Measurements from ENCODE around the gene CDC14B.

GRCh38 chr9:96574455-96574854, 45.2 kb downstream of the CDC14B start:
- TF ChIP-seq, protein P1, sequence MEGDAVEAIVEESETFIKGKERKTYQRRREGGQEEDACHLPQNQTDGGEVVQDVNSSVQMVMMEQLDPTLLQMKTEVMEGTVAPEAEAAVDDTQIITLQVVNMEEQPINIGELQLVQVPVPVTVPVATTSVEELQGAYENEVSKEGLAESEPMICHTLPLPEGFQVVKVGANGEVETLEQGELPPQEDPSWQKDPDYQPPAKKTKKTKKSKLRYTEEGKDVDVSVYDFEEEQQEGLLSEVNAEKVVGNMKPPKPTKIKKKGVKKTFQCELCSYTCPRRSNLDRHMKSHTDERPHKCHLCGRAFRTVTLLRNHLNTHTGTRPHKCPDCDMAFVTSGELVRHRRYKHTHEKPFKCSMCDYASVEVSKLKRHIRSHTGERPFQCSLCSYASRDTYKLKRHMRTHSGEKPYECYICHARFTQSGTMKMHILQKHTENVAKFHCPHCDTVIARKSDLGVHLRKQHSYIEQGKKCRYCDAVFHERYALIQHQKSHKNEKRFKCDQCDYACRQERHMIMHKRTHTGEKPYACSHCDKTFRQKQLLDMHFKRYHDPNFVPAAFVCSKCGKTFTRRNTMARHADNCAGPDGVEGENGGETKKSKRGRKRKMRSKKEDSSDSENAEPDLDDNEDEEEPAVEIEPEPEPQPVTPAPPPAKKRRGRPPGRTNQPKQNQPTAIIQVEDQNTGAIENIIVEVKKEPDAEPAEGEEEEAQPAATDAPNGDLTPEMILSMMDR (IDR thresholded peaks at IDR 0.05): no peak
- no peak for TF ChIP-seq POLR2A (IDR thresholded peaks at IDR 0.05)
